GM19452 (cell line): ENCODE results near the gene ARL6IP4.
A peak's percentile ranks its signal among the peaks of the same experiment; 100 is the strongest.
"Not testable (repeated sequence)": the region's sequence is repeated elsewhere in the genome, so short reads cannot be mapped to it uniquely, and the experiment has no call there.

Experiments used
- ATAC-seq: cut with Tn5 transposase; IDR thresholded peaks from one replicate; pipeline ENCODE4 v1.9.1; 2021; ENCODE audit not compliant: unreplicated experiment

Gene ARL6IP4

DNA sequence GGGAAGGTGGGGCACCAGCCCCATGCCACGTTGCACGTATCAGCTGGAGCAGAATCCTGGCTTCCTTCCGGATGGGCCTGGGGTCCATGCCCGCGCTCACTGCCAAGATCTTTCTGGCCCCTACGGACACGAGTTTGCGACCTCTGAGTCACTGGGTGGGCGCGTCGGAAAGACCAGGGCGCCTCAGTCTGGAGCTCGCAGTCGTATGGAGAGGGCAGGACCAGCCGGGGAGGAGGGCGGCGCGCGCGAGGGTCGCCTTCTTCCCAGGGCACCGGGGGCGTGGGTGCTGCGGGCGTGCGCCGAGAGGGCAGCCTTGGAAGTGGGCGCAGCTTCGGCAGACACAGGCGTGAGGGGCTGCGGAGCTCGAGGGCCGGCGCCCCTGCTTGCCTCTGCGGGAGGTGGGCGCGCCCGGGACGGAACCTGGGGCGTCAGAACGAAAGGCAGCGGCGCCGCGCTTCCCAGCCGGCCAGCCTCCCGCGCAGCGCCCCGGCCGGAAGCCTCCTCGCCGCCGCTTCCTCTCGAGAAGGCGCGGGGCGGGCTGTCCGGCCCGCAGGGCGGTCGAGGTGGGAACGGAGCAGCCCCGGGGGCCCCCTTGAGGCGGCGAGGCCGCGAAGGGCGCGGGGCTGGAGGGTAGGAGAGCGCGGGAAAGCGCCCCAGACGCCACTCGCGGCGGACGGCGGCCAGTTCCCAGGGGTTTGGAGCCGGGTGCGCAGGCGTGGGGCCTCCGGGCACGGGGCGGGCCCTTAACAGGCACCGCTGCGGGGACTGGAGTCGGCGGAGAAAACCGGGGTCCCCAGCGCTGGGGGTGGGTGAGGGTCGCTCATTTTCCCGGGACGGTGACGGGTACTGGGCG is at the start of gene ARL6IP4:
Gene ARL6IP4, plus strand, starts transcription at position 499 of the 853 bp plus-strand sequence. CDS start 459 bp downstream, outside the sequence.
- ATAC-seq, result peak; percentile 53

DNA sequence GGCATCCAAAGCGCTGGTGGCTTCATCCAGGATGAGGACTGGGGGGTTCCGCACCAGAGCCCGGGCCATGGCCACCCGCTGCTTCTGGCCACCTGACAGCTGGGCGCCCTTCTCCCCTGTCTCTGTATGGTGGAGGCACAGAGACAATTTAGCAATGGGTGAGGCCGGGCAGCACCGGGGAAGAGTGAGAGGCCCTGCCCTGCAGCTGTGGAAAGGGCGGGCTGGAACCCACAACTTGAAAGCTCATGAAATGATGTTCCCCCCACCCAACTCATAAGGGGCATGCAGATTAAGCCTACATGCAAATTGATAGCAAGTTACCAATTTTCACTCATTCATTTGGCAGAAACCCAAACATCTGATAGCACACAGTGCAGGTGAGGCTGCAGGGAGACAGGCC is 48.3 kb upstream of the ARL6IP4 start:
- ATAC-seq, result no peak

DNA sequence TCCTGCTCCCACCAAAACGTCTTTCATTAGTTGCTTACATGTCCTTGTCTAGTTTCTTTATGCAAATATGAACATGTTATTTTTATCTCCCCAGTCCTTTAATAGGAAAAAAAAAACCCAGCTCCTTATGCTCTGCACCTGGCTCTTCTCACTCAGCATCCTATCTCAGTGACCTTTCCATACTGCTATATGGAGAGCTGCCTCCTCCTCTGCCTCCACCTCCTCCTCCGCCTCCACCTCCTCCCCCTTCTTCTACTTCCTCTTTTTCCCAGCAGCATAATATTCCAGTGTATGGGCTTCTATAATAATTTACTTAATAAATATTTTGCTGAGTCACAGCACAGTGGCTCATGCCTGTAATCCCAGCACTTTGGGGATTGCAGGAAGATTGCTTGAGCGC is 45.8 kb upstream of the ARL6IP4 start:
- no peak for ATAC-seq

DNA sequence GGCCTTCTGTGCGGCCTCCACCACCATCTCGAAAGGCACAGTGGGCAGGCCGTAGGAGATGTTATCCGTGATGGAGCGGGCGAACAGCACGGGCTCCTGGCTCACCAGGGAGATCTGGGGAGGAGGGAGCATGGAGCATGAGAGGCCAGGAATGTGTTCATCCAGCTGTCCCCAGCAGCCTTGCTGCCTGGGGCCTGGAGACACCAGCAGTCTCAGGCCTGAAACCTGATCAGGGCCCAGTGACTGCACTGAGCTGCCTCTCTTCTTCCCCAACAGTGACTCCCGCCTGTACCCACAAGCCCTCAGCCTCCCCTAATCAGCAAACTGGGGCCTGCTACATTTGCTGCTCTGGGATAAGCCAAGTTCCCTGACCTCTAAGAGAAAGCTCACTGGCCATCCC is 45.2 kb upstream of the ARL6IP4 start:
- ATAC-seq, result no peak

DNA sequence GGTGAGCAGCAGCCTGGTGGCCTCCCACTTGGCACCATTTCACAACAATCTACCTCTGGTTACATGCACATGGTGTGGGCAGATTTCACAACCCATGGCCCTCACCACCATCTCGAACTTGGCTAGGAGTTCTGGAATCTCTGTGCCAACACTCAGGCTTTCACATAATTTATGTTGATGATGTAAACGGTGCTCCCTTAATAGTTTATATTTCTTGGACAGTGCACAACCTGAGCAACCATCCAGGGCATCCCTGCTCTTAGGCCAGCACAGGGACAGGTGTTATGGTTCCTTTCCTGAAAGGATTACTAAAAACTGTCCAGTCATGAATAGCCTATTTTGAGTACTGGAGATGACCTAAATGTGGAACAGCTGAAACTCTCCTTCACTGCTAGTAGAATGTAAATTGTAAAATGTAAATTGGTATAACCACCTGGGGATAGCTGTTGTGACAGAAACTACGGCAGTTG is 42.8 kb upstream of the ARL6IP4 start:
- ATAC-seq, result no peak

DNA sequence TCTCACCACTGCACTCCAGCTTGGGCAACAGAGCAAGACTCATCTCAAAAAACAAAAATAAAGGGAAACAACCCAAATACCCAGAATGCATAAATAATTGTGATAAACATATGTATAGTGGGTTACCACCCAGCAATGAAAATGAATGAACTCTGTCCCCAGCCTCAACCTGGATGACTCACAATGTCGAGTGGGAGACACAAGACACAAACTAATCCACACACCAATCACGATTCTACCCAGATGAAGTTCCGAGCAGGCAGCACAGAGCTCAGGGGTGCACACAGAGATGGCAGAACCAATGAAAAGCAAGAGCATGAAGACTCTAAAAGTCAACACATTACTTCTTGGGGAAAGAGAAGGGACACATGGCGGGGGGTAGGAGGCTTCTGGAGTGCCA is 41.4 kb upstream of the ARL6IP4 start:
- no peak for ATAC-seq

DNA sequence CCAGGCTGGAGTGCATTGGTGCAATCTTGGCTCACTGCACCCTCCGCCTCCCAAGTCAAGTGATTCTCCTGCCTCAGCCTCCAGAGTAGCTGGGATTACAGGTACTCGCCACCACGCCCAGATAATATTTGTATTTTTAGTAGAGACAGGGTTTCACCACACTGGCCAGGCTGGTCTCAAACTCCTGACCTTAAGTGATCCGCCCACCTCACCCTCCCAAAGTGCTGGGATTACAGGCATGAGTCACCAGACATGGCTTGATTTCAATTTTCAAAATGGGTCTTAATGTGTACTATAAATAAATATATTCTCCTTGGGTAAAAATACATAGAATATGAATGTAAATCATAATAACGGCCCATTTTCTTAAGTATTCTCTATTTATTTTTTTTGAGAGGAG is 39.1 kb upstream of the ARL6IP4 start:
- ATAC-seq, result not testable (repeated sequence)

DNA sequence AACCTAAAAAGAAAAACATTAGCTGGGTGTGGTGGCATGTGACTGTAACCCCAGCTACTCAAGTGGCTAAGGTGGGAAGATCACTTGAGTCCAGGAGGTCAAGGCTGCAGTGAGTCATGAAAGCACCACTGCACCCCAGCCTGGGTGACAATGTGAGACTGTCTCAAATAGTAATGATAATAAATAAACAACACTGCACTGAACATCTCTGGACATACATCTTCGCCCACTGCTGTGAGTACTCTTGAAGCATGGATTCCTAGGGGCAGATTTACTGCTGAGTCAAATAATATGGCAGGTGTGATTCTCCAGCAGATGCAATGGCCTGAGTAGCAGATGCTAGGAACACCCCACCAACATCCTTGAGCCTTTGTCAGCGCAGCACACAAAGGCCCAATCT is 37.8 kb upstream of the ARL6IP4 start:
- ATAC-seq, result no peak

DNA sequence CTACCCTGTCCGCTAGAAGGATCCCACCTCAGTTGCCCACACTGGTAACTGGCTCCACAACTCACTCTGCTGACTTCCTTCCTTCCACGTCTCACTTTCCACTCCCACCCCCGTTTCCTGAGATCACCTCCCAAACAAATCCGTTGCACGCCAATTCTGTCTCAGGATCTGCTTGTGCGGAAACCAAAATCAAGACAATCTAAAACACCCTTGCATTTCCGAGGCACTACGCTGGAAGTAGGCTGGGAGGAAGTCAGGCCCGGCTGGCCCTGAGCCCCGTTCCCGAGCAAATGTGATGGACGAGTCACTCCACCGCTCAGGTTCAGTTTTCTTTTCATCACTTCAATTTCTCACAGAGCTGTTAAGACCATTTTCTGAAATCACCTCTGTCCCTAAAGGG is 37.3 kb upstream of the ARL6IP4 start:
- ATAC-seq, result no peak

DNA sequence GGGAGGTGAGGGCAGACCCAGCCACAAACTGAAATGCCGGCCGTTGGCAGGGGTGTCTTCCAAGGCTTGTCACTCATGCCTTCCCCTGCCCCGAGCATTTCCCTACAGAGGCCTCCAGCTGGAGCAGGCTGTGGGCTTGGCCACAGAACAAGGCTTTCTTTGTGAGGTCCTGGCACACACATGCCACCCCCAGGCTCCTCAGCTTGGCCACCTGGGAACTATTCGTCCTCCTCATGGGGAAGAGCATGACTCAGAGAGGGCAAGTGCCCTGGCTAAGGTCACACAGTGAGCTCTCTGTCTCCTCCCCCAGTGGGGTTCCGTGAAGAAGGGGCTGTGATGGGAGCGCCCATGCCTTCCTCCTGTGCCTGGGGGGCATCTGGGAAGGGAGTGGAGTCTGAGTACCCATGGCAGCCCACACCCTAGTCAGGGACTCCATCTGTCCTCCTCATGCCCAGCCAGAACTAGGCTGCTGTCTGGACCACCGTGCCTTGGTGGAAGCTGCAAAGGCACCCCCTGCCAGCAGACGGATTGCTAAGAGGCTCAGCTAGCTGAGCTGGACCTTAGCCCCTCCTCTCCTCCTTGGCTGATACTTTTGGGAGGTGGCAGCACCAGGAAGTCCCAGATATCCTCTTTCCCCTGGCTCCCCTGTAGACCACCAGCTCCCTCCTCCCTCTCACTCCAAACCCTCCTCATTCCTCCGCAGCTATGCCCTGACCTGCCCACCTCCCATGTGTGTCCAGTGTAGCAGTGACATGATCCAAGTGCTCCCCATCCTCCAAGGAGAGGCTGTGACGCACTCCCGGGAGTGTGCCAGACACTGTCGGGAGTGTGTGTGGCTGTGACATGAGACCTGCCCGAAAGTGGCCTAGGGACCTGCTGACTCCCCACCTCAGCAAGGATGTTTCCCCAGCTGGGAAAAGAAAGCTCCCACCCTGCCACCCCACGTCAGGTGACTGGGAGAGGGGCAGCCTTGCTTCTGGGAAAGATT is 35.6 kb upstream of the ARL6IP4 start:
- no peak for ATAC-seq

DNA sequence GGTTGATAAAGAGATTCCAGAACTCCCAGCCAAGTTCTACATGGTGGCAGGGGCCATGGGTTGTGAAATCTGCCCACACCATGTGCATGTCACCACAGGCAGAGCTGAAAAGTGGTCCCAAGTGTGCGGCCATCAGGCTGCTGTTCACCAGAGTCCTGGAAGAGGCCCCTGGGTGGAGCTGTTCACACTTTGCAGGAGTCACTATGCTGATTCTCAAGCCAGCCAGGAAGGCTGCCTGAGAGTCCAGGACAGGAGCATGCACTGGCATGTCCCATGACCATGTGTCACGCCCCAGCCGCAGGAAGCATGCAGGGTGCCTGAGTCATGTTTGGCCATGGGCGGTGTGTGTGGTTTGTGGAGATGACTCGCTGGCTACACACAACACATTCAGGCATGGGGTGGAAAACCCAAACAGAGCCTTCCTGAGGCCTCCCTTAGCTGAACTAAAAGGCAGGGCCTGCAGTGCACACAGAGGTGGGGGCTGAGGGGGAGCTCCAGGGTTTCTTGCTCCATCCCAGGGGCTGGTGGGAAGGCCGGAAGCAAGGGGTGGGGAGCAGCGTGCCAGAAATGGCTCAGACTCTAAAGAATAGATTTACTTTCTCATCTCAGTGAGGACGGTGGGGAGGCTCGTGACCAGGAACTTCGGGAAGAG is 33.7 kb upstream of the ARL6IP4 start:
- ATAC-seq, result peak; percentile 73

DNA sequence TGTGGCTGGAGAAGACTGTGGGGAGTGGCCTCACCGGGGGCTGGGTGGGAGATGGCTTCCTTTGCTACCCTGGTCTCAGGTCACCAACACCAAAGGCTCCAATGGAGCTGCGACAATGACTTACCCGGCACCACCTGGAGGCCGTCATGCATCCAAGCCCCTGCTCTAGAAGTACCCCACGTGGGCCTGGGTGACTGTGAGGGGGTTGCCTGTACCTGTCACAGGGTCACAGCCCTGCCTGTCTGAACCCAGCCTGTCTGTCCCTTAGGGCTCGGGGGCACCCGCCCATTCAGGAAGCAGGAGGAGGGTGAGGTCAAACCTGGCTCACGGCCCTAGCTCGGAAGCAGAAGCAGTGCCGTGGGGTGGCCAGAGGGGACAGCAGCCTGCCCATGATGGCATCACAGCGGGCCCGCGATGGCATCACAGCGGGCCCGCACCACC is 33.1 kb upstream of the ARL6IP4 start:
- ATAC-seq, result peak; percentile 8

DNA sequence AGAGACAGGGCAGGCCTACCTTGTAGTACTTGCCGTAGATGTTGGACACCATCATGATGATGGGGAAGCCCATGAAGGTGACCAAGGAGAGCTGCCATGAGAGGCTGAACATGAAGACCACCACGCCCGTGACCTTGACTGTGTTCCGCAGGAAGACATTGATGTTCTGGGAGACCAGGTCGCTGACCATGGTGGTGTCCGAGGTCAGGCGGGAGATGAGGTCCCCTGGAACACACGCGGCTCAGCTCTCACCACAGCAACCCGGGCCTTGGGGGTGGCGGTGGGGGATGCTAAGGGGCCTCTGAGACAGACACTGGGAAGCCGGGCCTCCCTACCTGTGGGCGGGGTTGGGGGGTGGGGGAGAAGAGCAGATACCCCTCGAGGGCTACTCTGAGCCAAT is 31.9 kb upstream of the ARL6IP4 start:
- no peak for ATAC-seq

DNA sequence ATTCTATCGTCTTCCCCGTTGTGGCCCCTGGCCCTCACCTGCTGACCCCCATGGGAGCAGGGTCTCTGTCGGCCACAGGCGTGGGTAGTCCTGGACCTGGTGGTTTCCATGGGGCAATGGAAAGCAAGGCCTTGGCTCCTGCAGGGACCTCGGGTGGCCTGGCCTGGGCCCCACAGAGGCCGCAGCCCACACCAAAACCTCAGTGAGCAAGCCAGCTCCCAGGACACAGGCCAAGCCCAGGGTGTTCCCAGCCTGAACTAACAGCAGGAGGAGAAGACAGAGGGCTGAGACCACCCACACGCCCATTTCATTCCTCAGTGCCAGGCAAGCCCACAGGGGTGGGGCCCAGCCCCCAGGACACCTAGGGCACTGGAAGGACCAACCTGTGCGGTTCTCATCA is 31.1 kb upstream of the ARL6IP4 start:
- no peak for ATAC-seq

DNA sequence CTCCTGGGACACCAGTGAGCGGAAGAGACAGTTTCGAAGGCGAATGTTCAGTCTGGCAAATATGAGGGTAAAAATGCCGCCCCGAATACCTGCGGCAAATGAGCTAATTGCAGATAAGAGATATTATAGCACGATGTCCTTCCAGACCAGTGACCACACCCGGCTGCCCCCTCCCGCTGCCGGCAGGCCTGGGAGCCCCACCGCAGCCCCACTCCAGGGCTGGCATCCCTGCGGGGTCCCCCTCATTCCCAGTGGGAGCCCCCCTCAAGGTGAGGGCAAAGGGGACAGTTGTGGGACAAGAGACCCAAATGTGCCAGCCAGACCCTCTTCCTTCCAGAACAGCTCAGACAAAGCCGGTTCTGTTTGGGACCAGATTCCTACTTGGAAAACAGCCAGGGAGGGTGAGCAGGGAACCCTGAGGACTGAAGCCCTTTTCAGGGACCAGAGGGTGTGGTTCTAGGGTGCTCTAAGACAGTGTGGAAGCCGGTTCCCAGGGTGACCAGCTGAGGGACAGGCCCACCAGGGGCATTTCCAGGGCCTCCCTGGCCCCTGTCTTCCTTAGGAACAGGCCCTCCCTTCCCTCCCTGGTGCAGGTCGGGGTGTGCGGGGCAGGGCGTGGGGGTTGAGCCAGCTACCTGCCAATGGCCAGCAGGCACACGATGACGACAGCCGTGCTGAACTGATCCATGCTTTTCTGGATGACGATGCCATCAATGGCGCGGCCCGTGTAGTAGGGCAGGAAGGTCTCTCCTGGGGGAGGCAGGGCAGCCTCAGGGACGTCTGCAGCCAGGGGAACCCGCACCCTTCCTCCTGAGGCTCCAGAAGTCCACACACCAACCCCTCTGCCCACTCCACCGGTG is 30.4 kb upstream of the ARL6IP4 start:
- no peak for ATAC-seq

DNA sequence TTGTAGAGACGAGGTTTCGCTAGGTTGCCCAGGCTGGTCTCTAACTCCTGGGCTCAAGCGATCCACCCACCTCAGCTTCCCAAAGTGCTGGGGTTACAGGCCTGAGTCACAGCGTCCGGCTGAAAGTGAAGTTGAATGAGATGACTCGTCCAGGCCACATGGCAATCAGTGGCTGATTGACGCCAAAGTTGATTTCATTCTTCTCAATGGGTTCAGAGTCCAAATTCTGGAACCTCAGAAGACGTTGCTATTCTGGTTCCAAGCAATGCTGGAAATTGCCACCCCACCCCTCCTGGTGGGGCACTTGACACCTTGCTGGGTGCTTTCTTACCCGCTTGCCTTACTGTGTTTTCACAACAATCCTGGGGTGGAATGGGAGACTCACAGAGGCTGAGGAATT is 29.1 kb upstream of the ARL6IP4 start:
- no peak for ATAC-seq

DNA sequence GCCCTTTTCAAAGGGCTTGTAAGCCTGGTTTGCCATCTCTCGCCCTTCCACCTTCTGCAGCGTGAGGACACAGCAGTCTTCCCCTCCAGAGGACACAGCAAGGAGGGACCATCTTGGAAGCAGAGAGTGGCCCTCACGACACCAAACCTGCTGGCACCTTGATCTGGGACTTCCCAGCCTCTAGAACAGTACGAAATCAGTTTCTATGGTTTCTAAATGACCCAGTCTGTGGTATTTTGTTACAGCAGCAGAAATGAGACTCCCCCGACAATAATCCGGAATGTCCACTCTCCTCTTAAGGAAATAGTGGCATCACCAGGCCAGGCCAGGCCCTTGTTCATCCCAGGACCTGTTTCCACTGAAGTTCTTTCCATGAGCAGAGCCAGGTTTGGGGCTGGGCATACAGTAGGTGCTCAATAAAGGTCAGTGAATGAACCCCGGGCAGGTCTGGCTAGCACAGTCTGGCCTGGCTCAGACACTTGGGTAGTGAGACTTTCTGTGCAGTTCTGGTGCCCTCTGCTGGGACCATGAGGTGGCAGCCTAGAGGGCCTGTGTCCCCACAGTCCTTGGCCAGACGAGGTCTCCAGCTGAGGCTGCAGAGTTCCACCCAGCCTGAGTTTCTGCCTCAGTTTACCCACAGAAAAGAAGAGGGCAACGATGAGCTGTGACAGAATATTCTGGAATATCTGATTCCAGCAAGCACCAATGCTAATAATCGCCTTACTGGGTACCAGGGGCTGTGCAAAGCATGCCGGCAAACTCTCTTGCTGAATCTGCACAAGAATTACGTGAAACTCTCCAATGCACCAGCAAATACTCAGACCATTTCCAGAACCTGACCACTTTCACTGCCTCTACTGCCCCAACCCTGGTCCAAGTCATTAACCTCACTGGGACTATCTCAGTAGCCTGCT is 28.2 kb upstream of the ARL6IP4 start:
- no peak for ATAC-seq

DNA sequence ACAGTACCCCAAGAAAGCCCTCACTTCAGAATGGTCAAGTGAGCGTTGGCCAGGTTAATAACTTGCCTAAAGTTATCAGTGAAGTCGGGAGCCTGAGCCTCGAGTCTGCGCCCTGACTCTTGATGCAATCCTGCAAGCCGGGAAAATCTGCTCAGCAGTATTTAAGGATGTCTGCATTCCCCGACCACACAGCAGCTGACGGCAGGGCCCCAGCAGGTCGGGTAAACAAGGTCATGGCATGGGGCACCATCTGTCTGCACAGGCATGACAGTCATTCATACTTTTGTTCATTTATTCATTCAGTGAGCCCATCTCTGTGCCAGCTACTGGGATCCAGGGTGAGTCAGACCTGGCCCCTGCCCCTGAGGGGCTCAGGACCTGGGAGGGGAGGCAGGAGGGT is 25.3 kb upstream of the ARL6IP4 start:
- no peak for ATAC-seq

DNA sequence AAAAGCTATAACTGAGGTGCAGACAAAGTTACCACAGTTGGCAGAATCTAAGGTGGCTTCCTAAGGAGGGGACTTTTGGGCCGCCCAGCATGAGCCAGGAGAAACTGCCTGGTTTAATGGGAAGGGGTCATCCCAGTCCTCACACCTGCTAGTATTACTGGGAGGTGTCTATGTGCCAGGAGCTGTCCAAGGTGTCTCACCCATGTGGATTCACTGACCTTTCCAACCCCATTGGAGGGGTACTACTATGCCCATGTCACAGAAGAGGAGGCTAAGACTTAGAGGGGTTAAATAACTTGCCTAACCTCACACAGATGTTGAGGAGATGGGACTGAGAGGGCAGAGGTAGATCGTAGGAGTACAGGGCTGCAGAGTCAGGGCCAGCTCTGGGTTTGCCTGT is 24.4 kb upstream of the ARL6IP4 start:
- ATAC-seq, result no peak
